GM21717 (cell line): ENCODE measurements around the gene FILIP1.
"Not testable (repeated sequence)": the region's sequence is repeated elsewhere in the genome, so short reads cannot be mapped to it uniquely, and the experiment has no call there.

ENCODE experiments used
- ATAC-seq: cut with Tn5 transposase; IDR thresholded peaks from one replicate; pipeline ENCODE4 v1.9.1; 2021; ENCODE audit warnings: mild to moderate bottlenecking, moderate library complexity; ENCODE audit not compliant: unreplicated experiment

FILIP1 gene

DNA sequence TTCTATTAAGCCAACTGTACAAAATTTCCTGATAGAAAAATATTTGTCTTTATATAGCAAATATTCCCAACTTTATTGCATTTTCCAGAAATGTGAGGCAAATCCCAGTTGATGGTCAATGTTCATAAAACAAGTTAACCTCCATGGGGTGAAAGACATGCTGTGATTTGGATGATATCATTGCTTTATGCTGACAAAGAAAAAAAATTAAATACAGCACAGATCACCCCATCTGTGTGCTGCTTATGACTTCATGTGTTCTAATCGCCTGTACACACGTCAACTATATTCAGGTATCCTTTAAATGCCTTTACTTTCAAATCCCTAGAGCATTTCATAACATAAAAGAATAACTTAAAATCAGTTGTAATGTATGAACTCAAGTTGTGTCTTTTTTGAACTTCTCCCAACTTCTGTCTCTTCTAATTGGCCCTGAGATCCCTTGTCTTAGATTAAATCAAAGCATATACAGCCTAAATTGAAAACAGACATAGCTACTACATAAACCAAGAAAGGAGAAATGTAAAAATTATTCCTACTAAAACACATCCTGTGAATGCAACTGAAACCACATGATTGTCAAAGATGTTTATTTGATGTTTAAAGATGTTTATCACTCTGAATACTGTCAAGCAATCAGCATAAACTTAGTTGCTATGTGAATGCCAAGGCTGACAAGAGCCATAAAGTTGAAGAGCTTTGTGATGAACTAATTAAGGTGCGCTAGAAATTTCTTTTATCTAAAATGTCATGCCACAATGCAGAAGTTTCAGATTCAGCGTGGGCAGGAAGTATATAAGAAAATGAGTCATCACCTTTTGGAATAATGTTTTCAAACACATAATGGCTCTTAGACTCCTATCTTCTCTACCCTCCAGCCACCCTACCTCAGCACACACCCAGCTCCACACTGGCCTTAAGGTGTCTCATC is 68.7 kb downstream of the FILIP1 start:
- no peak for ATAC-seq

DNA sequence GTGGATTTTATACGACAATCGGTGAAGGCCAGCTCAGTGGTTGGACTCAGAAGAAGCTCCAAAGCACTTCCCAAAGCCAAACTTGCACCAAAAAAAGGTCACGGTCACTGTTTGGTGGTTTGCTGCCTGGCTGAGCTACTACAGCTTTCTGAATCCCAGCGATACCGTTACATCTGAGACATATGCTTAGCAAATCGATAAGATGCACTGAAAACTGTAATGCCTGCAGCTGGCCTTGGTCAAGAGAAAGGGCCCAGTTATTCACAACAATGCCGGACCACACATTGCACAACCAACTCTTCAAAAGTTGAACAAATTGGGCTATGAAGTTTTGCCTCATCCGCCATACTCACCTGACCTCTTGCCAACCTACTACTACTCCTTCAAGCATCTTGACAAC is 70.2 kb downstream of the FILIP1 start:
- no peak for ATAC-seq

DNA sequence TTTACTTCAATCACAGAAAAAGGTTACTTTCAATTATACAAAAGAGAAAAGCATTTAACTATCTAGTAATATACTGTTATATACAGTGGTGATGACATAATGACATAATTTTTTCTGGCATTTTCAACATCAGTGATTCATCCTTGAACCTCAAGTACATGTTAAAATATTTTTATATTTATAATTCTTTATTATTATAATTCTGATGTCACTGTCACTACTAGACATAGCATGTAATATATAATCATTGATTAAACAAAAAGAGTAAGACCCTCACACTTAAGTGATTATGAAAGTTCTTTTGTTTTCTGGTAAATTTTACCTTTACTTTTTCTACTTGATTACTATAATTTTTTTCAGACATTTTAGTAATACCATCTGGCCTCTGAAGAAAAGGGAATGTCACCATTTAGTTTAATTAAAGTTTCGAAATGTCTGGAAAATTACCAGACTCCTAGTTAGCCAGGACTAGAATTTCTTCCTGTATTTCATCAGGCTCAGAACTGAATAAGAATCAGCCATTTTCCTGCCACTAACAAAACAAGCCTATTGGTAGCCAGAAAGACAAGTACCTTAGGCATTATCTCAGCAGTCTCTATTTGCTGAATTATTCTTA is 71.5 kb downstream of the FILIP1 start:
- ATAC-seq: no peak

DNA sequence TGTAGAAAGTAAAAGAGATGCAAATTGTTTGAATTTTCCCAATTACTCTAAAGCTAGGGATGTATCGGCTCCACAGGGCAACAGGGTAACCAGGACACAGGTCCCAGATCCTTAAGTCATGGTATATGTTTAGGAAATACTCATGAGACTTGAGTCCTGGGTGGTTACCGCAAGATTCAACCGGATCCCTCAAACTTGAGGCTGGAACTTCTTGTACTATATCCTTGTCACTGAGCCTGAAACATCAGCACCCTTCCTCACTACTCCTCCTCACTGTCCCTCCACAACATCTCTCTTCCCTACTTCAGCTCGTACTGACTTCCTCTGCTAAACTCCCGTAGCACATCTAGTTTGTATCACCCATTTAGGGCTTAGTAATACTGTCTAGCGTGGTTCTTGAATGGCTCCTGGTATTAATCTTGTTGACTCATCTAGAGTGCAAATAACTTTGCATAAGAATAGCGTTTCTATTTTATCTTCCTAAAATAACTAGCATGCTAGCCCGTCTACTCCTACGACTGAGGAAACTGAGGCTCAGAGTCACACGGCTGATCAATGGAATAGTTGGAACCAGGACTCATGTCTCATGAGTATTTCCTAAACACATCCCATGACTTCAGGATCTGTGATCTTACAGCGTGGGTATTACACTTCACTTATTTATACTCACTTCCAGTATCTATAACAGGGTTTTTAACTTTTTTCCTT is 72.1 kb downstream of the FILIP1 start:
- ATAC-seq: no peak

GRCh38 chr6:75419980-75420379 is 73.6 kb downstream of the FILIP1 start:
- no peak for ATAC-seq

DNA sequence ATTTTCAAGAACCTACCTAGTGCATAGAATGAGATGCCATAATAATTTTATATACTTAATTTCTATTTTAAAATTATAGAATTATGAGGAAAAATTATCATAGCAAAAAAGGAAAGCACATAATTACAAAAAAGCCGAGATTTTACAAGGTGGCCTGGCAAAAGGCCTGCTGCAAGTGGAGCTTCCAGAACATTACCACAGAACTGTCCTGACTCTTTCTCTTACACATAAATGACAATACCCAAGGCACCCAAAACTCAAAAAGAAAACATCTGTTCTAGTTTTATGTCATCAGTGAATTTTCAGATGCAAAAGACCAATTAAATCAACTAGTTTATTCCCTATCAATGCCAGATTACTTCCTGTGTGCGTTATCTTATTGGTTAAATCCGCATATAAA is 74.2 kb downstream of the FILIP1 start:
- ATAC-seq: no peak

GRCh38 chr6:75418233-75418632 is 75.4 kb downstream of the FILIP1 start:
- ATAC-seq: no peak

GRCh38 chr6:75416443-75416842 is 77.2 kb downstream of the FILIP1 start:
- no peak for ATAC-seq

DNA sequence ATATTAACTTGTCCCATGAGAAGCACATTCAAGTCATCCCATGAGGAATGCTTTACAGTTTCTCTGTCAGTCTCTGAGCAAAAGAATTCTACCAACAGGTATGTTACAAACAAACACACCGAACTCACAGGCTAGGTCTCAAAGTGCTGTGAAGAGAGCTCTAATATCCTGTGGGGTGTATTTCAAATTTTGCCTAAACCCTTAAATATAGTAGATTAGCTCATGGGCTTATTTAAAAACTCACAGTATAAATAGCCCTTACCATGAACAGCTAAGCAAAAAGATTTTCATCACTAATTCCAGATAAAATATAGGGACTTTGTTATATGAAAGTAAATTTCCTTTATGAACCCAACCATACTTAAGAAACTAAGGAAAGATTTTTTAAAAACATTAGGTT is 77.8 kb downstream of the FILIP1 start:
- ATAC-seq: no peak

- ATAC-seq: no peak
Measured at GRCh38 chr6:75414445-75415021, 79.1 kb downstream of the FILIP1 start.

- ATAC-seq: no peak
Measured at GRCh38 chr6:75412969-75413662, 80.5 kb downstream of the FILIP1 start.

GRCh38 chr6:75410564-75410963 is 83.0 kb downstream of the FILIP1 start:
- not testable (repeated sequence) for ATAC-seq

DNA sequence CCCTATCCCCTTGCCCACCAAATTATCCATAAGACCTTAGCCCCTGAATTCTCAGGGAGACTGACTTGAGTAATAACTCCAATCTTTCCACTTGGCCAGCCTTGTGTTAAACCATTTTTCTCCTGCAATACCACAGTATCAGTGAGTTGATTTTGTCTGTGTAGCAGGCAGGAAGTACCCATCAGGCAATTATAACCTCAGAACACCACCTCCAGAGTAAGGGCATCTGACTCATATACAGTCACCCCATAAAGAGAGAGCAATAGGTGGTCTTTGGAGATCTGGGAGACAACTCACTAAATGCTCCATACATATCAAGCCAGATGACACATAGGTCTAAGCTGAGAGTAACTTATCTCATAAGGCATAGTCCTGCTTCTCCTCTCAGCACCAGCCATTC is 83.7 kb downstream of the FILIP1 start:
- ATAC-seq: no peak

GRCh38 chr6:75409286-75409685 is 84.3 kb downstream of the FILIP1 start:
- no peak for ATAC-seq

GRCh38 chr6:75403563-75404080 is 90.0 kb downstream of the FILIP1 start:
- no peak for ATAC-seq

- no peak for ATAC-seq
Measured at GRCh38 chr6:75402296-75402695, 91.3 kb downstream of the FILIP1 start.

DNA sequence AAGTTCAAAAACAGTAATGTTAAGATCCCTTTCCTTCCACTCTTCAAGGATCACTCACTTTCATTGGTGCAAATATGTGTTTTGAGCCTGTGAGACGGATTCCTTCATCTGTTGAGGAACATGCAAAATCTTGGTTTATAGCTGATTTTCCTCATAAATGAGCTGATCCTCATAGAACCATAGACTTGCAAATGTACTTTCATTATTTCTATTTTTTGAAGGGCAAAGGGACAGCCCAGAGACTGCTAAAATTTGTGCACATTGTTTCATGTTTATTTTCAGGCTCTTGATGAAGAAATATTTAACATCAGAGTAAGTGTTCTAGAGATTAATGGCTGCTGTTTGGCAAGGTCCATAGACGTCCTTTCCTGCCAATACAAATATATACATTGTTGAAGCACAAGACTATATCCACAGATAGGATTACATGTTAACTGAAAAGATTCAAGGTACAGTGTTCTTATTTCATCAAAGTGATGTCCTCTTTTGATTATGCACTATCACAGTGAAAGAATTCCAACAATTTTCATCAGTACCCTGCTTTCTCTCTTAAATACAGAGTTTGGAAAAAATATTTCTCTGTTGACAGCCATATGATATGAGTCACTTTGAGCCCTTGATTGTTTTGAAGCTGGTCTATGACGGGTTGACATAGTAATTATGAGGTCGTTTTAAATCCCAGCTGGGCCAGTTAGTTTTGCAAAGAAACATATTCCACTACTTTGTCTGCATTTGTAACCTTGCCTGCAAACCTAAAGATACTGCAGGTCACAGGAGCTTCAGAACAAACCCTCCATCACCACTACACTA is 95.7 kb downstream of the FILIP1 start:
- ATAC-seq: no peak

DNA sequence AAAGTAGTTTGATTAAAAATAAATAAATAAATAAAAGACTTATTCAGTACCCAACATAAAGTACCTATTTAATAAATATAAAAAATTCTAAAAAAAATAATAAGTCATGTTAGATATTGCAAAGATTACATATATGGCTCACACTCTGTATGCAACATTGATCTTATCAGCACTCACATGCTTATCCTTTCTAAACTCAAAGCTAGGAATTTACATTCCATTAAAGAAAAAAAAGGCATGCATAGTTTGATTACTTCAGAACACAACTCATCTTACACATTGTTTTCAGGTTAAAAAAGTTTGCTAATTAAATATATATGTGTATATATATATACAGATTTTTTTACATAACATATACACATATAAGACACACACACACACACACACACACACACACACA is 96.4 kb downstream of the FILIP1 start:
- ATAC-seq: no peak

DNA sequence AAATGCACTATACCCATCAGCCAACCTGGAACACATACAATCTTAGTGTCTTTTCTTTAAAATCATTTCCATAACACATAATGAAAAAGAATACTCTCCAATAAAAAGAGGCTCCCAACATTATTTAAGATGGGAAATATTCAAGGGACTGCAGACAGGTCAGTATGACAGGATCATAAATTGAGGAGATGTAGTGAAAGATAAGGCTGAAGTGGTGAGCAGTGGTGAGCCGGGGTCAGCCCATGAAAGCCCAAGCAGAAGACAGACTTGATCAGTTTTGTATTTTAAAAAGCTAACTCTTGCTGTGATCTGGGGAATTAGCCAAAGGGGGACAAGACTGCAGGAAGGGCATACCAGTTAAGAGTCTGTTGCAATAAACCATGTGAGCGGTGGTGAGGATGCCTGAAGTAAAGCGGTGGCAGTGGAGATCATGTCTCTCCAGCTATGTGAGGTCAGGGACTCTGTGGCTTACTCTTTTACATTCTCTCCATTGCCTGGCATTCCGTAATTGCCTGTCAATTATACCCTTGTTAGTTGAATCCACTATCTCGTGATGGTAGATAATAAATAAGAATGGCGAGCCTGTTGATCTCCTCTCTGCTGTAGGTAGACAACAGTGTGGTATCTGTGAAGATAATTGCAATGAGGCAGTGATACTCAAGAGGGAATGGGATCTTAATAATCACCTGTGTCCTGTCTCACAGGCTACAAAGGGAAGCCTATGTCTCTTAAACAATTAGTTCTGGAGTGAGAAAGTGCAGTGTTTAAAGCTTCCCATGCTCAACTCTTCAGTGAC is 97.4 kb downstream of the FILIP1 start:
- ATAC-seq: no peak
